HTR-8/SVneo (cell line): ENCODE results near the gene GLP2R.

Experiments
- DNase-seq: peaks from one replicate; pipeline ENCODE4 v3.0.0; 2011; ENCODE audit warnings: low spot score, mixed read lengths; ENCODE audit not compliant: insufficient read length
- FAIRE-seq: peaks from 2 replicates; lab custom pipeline; 2011; peaks lifted over from hg19 to GRCh38; lab: Jason Lieb, UNC

GLP2R gene

DNA sequence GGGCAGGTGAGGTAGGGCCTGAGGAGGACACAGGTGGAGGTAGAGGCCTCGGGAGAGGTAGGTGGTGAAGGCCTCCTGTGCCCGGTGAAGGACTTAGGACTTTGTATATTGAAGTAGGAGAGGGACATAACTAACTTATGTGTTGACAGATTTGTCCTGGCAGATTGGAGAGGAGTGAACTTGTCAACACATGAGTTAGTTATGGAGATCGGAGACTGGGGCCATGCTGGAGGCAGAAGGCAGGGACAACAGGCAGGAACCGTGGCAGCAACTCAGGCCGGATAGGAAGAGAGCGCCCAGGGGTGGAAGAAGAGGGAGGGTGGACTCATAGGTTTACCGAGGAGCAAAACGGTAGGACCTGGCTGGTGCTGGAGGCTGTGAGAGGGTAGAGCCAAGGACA lies 18.4 kb downstream of the GLP2R start:
- DNase-seq, result no peak
- no peak for FAIRE-seq

DNA sequence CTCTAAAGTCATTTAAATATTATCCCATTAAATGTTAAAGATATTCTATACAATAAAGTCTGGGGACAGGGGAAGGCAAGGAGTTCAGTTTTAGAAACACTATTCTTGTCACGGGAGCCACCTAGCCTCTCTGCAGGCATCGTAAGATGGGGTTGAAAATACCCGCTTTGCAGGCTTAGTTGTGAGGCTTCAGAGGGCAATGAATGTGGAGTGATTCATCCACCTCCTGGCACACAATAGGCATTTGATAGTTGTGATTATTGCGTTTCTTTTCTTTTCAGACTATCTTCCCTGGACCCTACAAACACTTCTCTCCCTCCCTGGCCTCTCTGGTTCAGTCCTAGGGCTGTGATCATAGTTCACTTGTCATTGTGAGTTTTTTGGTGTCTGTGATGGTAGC lies 19.6 kb downstream of the GLP2R start:
- DNase-seq, result no peak
- FAIRE-seq, result no peak

DNA sequence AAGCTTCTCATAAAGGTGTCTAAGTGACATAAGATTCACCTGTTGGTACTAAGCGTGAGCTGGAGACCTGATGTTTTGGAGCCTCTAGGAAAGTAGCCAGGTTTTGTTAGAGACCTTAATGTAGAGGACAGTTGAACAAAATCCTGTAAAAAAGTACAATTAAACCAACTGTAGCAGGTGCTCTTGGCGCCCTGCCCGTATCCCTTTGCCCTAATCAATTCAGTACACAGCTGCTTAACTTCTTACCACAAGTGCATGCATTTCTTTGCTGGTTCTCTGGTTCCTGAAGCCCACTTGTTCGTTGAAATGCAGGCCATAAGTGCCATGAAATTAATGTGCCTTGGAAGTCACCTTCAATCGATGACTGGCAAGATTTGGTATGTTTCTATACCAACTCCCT lies 24.4 kb downstream of the GLP2R start:
- no peak for FAIRE-seq
- no peak for DNase-seq

DNA sequence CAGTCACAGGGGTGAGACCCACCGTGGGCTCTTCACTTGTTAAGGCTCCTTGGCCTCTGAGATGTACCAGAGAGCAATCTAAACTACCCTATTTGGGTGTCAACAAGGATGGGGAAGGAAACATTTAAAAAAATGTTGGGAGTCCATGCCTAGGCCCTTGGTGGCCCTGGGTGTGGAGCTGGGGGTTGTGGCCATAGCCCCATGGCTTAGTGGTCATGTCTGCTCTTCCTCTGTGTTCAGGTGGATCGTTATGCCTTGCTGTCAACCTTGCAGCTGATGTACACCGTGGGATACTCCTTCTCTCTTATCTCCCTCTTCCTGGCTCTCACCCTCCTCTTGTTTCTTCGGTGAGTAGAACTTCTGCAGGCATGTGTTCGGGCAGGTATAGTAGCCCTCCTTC lies 28.5 kb downstream of the GLP2R start:
- FAIRE-seq (no peak), DNase-seq (no peak)

DNA sequence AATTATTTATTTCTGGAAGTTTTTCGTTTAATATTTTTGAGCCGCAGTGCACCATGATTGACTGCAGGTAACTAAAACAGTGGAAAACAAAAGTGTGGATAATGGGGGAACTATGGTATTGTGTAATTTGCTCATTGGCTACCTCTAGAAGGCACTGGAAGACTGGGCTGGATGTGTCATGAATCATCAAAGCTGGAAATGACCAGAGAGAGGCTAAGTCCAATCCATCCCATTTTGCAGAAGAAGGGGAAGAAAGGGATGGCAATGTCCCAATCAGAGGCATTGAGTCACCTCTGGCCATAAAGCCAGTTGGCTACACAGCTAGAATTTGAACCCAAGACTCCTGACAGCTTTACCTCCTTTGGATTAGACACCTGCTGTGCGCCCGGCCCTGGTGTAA lies 29.3 kb downstream of the GLP2R start:
- no peak for FAIRE-seq
- DNase-seq, result no peak

DNA sequence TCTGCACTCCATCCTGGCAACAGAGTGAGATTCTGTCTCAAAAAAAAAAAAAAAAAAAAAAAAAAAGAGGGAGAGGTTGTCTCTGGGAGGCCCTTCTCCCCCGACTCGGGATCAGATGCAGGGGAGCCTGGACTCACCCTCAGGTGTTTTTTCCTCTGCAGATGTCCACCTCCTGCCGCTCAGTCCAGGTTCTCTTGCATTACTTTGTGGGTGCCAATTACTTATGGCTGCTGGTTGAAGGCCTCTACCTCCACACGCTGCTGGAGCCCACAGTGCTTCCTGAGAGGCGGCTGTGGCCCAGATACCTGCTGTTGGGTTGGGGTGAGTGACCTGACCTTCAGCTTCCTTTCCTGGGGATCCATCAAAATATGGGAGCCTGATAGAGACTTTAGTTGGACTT lies 34.1 kb downstream of the GLP2R start:
- FAIRE-seq (no peak), DNase-seq (no peak)

DNA sequence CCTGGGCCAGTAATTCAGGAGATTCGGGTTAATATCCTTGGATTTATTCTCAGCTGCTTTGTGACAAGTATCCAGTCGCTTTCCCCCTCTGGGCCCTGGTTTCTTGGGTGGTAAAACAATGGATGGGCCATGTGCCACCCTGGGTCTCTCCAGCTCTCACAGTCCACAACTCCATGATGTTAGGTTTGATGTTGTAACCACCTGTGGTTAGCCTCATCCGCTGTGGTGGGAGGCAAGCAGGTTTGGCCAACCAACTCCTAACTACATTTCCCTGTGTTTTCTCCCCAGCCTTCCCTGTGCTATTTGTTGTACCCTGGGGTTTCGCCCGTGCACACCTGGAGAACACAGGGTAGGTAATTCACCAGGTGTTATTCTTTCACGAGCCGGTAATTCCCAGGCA lies 35.1 kb downstream of the GLP2R start:
- no peak for DNase-seq
- no peak for FAIRE-seq

DNA sequence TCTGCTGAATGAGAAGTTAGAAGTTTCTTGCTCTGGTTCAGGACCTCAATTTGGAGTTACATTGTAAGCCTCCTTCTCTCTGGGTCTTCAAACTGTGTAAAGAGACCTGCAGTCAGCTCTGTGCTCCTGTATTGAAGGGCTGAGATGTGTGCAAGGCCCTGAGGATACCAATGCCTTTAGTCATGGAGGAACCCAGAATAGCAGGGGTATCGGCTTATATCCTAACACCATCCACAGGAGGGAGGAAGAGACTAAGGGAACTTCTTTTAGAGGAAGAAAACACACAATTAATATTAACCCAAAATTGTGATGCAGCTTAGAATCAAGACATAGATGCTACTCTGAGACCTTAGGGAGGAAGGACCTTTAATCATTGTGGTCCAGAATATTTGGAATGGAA lies 36.5 kb downstream of the GLP2R start:
- FAIRE-seq, result no peak
- no peak for DNase-seq

DNA sequence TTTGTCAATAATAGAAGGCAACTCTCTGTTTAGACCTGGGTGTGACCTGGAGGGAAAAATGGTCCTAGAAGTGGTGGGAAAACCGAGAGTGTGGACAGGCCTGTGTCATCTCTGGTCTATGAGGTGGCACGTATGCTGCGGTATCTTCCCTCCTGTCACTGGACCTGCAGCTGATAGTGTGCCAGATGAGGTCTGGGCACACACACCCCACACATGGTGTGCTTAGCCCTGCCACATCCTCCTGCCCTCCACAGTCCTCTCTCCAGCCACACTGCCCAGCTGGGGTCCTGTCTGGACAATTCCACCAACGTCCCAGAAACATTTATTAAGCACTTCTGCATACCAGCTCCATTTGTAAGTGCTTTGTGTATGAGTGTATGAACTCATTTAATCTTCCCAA lies 37.2 kb downstream of the GLP2R start:
- FAIRE-seq (no peak), DNase-seq (no peak)

DNA sequence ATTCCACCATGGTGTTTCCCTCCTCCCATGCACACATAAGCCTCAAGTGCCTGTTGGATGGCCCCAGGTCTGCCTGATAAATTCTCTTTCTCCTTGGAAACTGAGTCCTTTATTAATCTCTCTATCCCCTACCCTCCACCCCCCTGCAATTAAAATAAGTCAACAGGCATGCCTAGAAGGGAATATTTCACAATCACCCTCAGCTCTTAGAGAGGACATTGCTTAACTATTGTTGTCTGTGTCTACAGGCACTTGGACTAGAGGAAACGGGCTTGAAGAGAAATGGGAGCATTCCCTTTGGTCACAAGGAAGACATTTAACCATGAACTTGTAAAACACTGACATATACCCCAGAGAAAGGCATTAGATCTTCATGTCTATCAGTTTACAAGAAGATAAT lies 39.9 kb downstream of the GLP2R start:
- no peak for DNase-seq
- FAIRE-seq, result no peak

DNA sequence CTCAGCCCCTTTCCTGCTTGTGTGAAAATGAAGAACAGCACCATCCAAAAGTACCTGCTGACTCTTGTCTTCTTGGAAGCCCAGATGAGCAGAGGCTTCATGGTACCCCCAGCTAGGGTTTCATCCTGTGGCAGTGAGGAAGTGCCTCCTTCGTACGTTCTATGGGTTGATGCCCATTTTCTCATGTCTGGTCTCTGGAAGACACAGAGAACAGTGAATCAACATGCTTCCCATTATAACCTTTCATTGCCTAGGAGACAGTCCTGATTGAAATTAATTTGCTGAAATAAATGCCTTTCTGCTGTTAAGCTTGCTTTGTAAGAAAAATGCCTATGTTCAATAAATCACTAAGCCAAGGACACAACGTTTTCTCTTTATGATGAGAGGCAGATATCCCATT lies 42.8 kb downstream of the GLP2R start:
- FAIRE-seq (no peak), DNase-seq (no peak)

DNA sequence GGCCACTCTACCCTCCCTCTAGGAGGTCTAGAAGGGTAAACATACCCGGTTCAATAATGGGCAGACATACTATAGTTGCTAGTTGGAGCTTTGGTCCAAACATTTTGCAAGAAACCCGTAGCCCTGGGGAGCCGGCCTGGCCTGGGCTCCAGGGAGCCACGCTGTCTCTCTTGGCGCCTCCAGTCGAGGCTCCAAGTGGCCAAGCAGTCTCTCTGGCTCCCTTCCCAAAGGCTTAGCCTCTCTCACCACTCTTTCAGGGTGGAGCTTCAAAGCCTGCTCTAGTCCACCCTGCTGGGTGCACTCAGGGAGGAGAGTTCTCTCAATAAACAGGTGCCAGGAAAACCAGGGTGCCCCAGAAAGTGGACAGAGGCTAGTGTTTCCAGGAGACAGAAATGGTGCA lies 47.1 kb downstream of the GLP2R start:
- no peak for DNase-seq
- no peak for FAIRE-seq

DNA sequence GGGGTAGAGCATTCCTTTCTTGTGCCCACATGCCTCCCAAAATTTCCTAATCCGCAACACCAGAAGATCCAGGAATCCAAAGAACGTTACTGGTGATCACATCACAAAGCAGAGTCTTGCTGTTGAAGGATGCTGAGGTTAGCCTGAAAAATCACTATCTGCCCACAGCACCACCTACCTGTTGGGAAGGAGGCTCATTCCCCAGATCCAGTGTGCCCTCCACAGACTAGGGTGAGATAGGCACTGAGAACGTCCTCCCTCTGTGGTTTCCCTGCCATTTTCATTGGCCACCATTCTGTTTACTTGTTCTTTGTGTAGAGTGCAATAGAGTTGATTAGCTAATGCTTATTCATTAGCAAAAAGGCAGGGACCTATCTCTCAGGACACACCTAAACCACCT lies 49.0 kb downstream of the GLP2R start:
- no peak for FAIRE-seq
- DNase-seq, result no peak

DNA sequence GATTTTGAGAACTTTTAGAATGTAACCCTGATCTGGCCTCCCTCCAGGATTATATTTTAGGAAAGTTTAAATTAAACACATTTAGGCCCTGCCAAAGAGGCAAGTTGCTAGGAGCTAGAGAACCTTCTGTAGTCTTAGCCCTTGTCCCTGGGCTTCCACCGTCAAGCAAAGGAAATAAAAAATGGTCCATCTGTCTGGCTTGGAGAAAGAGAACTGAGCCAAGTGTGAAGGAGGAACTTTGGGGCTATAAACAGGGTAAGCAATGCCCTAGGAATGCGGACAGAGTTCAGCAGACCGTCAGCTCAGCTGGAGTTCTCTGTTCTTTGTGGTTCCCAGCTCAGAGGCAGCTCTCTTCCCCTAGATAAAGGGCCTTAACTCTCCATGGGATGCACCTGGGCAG lies 49.7 kb downstream of the GLP2R start:
- no peak for FAIRE-seq
- DNase-seq, result no peak

DNA sequence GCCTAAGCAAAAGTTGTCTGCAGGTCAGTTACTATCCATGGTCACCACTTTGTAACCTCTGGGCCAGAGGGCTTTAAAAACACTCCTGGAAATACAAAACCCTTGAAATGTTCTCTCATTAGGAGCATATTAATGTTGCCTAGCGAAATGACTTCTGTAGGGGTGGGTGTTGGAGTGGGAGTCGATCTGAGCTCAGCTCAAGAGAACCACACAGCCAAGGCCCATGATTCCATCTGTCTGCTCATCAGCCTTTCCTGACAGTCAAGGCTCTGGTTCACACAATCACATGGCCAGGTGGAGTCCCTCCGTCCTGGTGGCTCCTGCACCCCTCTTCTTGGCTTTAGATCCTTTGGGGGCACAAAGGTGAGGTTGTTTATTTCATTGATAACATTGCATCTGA lies 52.6 kb downstream of the GLP2R start:
- FAIRE-seq (no peak), DNase-seq (no peak)

DNA sequence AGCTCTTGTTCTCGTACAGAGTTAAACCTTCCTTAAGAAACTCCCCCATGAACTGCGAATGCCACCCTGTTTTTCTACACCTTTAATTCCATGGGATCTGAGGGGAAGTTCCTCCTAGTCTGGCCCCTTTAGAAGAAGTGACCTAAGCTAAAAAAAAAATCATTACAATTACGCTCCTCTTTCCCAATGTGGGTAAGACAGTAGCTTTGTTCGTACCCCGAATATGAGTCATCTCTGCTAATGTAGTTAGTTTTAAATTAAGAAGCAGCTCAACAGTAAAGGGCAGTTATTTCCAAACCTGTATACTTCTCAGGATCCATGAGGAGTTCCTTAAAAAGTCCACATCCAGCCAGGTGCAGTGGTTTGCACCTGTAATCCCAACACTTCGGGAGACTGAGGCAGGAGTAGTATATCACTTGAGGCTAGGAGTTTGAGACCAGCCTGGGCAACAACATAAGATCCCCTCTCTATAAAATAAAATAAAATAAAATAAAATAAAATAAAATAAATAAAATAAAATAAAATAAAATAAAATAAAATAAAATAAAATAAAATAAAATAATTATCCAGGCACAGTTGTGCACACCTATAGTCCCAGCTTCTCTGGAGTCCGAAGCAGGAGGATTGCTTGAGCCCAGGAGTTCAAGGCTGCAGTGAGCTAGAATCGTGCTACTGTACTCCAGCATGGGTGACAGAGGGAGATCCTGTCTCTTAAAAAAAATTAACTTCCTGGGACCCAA lies 53.2 kb downstream of the GLP2R start:
- DNase-seq (no peak), FAIRE-seq (no peak)

DNA sequence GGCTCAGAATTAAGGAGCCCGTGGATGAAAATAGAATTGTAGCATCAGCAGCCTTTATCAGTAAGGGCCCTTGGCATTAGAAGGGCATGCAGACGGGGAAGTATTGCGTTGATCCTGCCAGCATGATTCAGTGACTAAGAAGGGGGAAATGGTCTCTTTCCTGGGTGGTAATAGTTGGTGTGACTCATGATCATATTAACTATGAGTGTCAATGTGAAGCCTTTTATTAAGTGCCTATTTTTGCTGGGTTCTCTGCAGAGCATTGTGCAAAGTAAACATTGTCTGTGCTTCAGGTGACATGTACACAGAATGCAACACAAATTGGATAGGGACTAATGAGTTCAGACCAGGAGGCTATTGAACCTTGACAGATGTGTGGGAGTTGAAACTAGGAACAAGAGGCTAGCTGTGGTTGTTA lies 54.9 kb downstream of the GLP2R start:
- peak; percentile 56 for DNase-seq
- FAIRE-seq, result peak; percentile 54

DNA sequence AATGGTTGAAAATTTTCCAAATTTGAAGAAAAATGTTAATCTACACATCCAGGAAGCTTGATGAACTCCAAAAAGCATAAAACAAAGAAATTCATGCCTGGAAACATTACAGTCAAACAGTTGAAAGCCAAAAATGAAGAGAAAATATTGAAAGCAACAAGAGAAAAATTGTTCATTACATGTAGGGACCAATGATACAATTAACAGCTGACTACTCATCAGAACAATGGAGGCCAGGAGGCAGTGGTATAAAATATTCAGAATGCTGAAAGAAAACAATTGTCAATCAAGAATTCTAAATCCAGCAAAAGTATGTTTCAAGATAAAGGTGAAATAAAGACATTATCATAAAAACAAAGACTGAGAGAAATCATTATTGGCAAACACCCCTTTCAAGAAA lies 57.7 kb downstream of the GLP2R start:
- DNase-seq, result no peak
- no peak for FAIRE-seq

DNA sequence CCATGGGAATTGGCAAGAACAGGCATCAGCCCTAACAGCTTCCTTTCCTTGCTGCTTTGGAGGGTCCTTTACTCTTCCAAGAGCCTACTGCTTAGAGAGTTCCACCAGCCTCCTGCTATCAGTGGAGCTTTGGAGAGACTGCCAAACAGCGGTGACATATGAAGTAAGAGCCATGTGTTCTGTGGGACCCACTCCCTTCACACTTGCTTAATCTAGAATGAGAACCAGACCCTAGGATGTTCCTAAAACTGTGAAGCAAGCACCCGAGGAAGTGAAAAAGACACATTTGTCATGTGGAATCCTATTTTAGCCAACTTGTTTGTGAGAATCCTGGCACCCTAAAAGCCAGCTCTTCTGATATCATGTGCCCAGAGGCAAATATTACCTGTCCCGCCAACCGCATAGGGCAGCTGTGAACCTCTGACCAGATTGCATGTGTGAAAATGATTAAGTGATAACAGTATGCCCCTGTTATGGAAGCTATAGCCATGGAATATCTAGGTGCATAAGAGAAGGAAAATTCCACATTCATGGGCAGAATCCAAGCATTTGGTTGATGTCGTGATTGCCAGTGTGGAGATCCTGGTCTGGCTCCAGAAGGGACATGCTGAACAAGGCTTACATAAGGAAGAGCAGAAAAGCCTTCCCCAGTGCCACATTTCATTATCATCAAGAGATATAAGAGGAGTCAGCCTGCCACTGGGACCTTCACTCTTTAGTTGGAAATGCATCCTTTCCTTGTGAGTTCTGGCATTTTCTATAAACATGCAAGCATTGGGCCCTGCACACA lies 60.6 kb downstream of the GLP2R start:
- FAIRE-seq, result no peak
- no peak for DNase-seq

DNA sequence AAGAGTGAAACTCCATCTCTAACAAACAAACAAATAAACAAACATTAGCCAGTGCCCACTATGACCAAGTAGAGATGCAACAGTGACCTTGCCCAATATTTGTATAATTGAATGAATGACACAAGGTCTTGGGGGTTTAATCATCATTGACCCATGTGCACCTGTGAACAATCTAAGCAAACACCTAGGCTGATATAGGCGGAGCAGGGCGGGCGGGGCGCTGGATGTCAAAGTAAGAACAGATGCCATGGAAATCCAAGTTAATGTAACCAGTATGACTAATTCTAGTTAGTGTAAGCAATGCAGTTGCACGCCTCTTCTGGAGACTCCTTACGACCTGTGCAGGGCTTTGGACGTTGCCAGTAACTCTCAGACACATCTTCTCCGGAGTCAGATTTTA lies 61.8 kb downstream of the GLP2R start:
- no peak for FAIRE-seq
- no peak for DNase-seq

DNA sequence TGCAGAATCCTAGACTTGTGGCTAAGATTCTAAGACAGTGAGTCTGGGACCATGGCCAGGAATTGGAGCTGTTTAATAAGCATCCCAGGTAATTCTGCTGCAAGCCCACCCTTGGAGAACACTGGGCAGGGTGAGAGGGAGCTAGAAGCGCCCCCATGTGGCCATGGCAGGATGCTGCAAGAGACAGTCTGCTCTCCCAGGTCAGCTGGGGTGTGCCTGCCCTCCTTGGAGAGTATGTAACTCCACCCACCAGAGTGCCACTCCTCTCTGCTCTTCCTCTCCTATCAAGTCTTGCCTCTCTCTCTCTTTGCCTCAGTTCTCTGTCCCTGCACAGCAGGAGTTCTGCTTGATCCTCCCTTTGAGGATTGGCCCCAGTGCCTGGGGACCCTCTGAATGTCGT lies 64.4 kb downstream of the GLP2R start:
- DNase-seq (peak; percentile 51), FAIRE-seq (no peak)
